B cell (primary cell): ENCODE results near the gene PLEKHA7. TPM values are rescaled to one million over a fixed set of nuclear protein-coding genes. Genes with fewer than 3 reads are reported as not detected.
A peak's percentile ranks its signal among the peaks of the same experiment; 100 is the strongest.

Experiments used
- ATAC-seq: fragments of 200-7000 bp; cut with Tn5 transposase; one replicate; pipeline ENCODE4 v1.10.0; 2021; ENCODE audit warnings: low read depth, mild to moderate bottlenecking, moderate number of reproducible peaks, moderate library complexity
- CTCF ChIA-PET: fragments of 350-600 bp; sonication (Branson Sonifier 250); formaldehyde crosslinking; loops from one replicate; lab custom pipeline; 2021; ENCODE audit warnings: antibody characterized with exemption, inconsistent platforms; lab: Charles Lee
- POLR2A ChIA-PET: fragments of 350-600 bp; sonication (Branson Sonifier 250); formaldehyde crosslinking; loops from one replicate; lab custom pipeline; 2021; ENCODE audit warnings: antibody characterized with exemption; lab: Charles Lee
- DNase-seq: peaks from one replicate; pipeline ENCODE4 v3.0.0; 2013
- H2AFZ ChIP-seq: 2 replicates; pipeline ENCODE4 v1.6.1; 2012; ENCODE audit warnings: mild to moderate bottlenecking, low read depth, low read length; ENCODE audit not compliant: insufficient read depth, poor library complexity, severe bottlenecking
- H3K27ac ChIP-seq, 2 donors: 1 replicate in 1 of 2; 2 replicates in 1 of 2; pipeline ENCODE4 v1.5.1; 2012 to 2013; ENCODE audit warnings: low read length in 2 of 2, mild to moderate bottlenecking in 2 of 2, moderate library complexity in 1 of 2
- H3K27me3 ChIP-seq, 4 experiments: fragments of 200-600 bp in 1 of 4; sonication (generic) in 1 of 4; replicated peaks in 1 of 4; 1 replicate in 2 of 4; 2 replicates in 2 of 4; pipeline versions ENCODE4 v1.6.1 to v1.7.0; 2013 to 2016; ENCODE audit warnings: low read length in 3 of 4, mild to moderate bottlenecking in 2 of 4, mixed read lengths in 1 of 4, moderate library complexity in 1 of 4; ENCODE audit not compliant: insufficient read depth in 4 of 4, control insufficient read depth in 3 of 4; ENCODE audit errors: control extremely low read depth in 1 of 4
- H3K36me3 ChIP-seq, 2 experiments: replicated peaks in 1 of 2; 1 replicate in 1 of 2; 2 replicates in 1 of 2; pipeline versions ENCODE4 v1.6.1 to v1.7.1; 2013; ENCODE audit warnings: low read length in 1 of 2; ENCODE audit not compliant: insufficient read depth in 2 of 2, control insufficient read depth in 1 of 2; ENCODE audit errors: control extremely low read depth in 1 of 2, extremely low read depth in 1 of 2
- H3K4me1 ChIP-seq, 2 donors: fragments of 200-600 bp in 1 of 2; sonication (generic) in 1 of 2; 1 replicate in 1 of 2; 2 replicates in 1 of 2; pipeline versions ENCODE4 v1.5.1 to v1.6.1; 2013 to 2017; ENCODE audit warnings: low read length in 2 of 2; ENCODE audit not compliant: control insufficient read depth in 2 of 2, insufficient read depth in 2 of 2
- H3K4me2 ChIP-seq: replicated peaks from 2 replicates; pipeline ENCODE3; 2012; ENCODE audit warnings: mild to moderate bottlenecking, low read depth, low read length; ENCODE audit not compliant: poor library complexity, severe bottlenecking
- H3K4me3 ChIP-seq, 5 experiments: fragments of 200-600 bp in 1 of 5; sonication (generic) in 1 of 5; 1 replicate in 3 of 5; 2 replicates in 2 of 5; pipeline versions ENCODE4 v1.5.1 to v1.7.0; 2011 to 2016; ENCODE audit warnings: low read length in 4 of 5, mild to moderate bottlenecking in 4 of 5, low read depth in 2 of 5, control low read depth in 1 of 5, moderate library complexity in 1 of 5; ENCODE audit not compliant: insufficient read depth in 1 of 5; ENCODE audit errors: control extremely low read depth in 1 of 5, extremely low read depth in 1 of 5
- H3K79me2 ChIP-seq: fragments of 200-600 bp; sonication (generic); one replicate; pipeline ENCODE4 v1.6.0; 2016; ENCODE audit warnings: low read length; ENCODE audit not compliant: control insufficient read depth, insufficient read depth
- H3K9ac ChIP-seq: fragments of 200-600 bp; sonication (generic); 2 replicates; pipeline ENCODE4 v1.6.1; 2017; ENCODE audit warnings: mild to moderate bottlenecking, low read length, moderate library complexity
- H3K9me3 ChIP-seq, 3 donors: one replicate each; pipeline versions ENCODE4 v1.6.1 to v1.7.1; 2013; ENCODE audit warnings: low read length in 2 of 3; ENCODE audit not compliant: control insufficient read depth in 2 of 3, insufficient read depth in 1 of 3; ENCODE audit errors: control extremely low read depth in 1 of 3
- H4K20me1 ChIP-seq: 2 replicates; pipeline ENCODE4 v1.6.0; 2012; ENCODE audit warnings: mild to moderate bottlenecking, low read length; ENCODE audit not compliant: insufficient read depth, control insufficient read depth, poor library complexity, severe bottlenecking
- H3K27ac Mint-ChIP-seq: one replicate; pipeline ENCODE4 v1.8.0; 2021; ENCODE audit warnings: mixed read lengths
- H3K27me3 Mint-ChIP-seq: one replicate; pipeline ENCODE4 v1.8.0; 2021; ENCODE audit warnings: mixed read lengths
- H3K4me1 Mint-ChIP-seq: one replicate; pipeline ENCODE4 v1.8.0; 2021; ENCODE audit warnings: mixed read lengths
- H3K4me3 Mint-ChIP-seq: one replicate; pipeline ENCODE4 v1.8.0; 2021; ENCODE audit warnings: mixed read lengths
- H3K9me3 Mint-ChIP-seq: one replicate; pipeline ENCODE4 v1.8.0; 2022; ENCODE audit warnings: mixed read lengths; ENCODE audit not compliant: insufficient read depth
- EZH2 ChIP-seq: IDR thresholded peaks from 2 replicates; pipeline ENCODE4 v1.6.1; 2012; ENCODE audit warnings: borderline replicate concordance, low read depth, mild to moderate bottlenecking, moderate library complexity, low read length; ENCODE audit not compliant: insufficient read depth, poor library complexity, severe bottlenecking
- WGBS: methylation state at CpG from one replicate; pipeline ENCODE4 v1.1.5; 2013; ENCODE audit warnings: missing lambda C conversion rate; ENCODE audit not compliant: insufficient coverage; 5-methylcytosine and 5-hydroxymethylcytosine counted together
- intact Hi-C: fragments of 100-400 bp; cut with micrococcal nuclease; formaldehyde crosslinking; loops from one replicate; pipeline ENCODE4 v1.10.0; 2022
- polyA plus RNA-seq: library from polyadenylated mRNA; depleted of rRNA; stranded (reverse); fragments of >200 nt; gene quantifications from 2 replicates; pipeline ENCODE4 v1.2.3, GENCODE V29; 2012
- total RNA-seq, 2 donors: library from RNA; stranded (reverse); fragments of 120-200 nt in 1 of 2; gene quantifications; 1 replicate in 1 of 2; 2 replicates in 1 of 2; pipeline versions ENCODE4 v1.2.3 to v1.2.4, GENCODE V29; 2013 to 2022
- TF ChIP-seq, protein P1 (sequence below): fragments of 200-600 bp; IDR thresholded peaks from one replicate; pipeline ENCODE4 v1.8.0; 2022; ENCODE audit warnings: antibody characterized with exemption, mild to moderate bottlenecking

The PLEKHA7 gene
- total and polyA plus RNA-seq, 2 donors (not counting 1 experiment from before 2014, with no cell fraction given) = 1.7 to 8.2 TPM

GRCh38 chr11:16989554-16989953 lies 24.7 kb downstream of the PLEKHA7 start:
- H3K9ac ChIP-seq = no peak overlapping the region
- Mint-ChIP-seq H3K27ac (no peak overlapping the region), H3K27me3 (no peaks in the 10 kb centered on the region), H3K9me3 (no peaks in the 10 kb centered on the region), H3K4me1 (peaks cover 18% of the 10 kb centered on the region), H3K4me3 (no peak overlapping the region)
- no peaks in the 10 kb centered on the region for H3K36me3 ChIP-seq
- intact Hi-C loops = no loop called here
- H2AFZ ChIP-seq = no peak overlapping the region
- H3K27ac ChIP-seq = no peak overlapping the region
- H4K20me1 ChIP-seq = no peaks in the 10 kb centered on the region
- H3K79me2 ChIP-seq = no peaks in the 10 kb centered on the region
- ATAC-seq (no peak), DNase-seq (no peak)
- 71% methylated on average over 1 of the region's 2 CpGs for WGBS
- H3K4me1 ChIP-seq = peaks cover 11 to 13% of the 10 kb centered on the region in 2 donors
- CTCF ChIA-PET = interaction anchor here (0.7 kb wide), 1 partner anchor 25 kb away, joined by 3 read pairs; no protein-coding TSS in a partner anchor
- no peaks in the 10 kb centered on the region for H3K27me3 ChIP-seq
- no peaks in the 10 kb centered on the region for H3K9me3 ChIP-seq
- no peak overlapping the region for H3K4me2 ChIP-seq
- no peak overlapping the region for H3K4me3 ChIP-seq
- POLR2A ChIA-PET = no interaction called here
- TF ChIP-seq, protein P1, sequence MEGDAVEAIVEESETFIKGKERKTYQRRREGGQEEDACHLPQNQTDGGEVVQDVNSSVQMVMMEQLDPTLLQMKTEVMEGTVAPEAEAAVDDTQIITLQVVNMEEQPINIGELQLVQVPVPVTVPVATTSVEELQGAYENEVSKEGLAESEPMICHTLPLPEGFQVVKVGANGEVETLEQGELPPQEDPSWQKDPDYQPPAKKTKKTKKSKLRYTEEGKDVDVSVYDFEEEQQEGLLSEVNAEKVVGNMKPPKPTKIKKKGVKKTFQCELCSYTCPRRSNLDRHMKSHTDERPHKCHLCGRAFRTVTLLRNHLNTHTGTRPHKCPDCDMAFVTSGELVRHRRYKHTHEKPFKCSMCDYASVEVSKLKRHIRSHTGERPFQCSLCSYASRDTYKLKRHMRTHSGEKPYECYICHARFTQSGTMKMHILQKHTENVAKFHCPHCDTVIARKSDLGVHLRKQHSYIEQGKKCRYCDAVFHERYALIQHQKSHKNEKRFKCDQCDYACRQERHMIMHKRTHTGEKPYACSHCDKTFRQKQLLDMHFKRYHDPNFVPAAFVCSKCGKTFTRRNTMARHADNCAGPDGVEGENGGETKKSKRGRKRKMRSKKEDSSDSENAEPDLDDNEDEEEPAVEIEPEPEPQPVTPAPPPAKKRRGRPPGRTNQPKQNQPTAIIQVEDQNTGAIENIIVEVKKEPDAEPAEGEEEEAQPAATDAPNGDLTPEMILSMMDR = no peak
- TF ChIP-seq EZH2 = no peak

DNA sequence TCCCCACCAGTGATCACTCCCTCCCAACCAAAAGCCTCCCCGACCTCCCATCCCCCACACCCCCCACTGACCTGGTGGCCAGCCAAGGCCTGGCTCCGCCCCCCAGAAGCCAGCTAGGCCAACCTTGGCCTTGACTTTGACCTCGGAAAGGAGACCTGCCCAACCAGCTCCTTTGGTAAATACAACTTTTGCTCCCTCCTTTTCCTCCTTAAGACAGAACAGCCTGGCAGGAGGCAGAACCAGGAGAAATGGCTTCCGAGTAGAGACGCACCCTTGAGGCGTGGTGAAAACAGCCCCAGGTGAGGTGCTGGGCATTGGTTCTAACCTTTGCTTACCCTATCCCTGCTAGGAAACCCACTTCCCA lies 27.0 kb downstream of the PLEKHA7 start:
- ChIA-PET CTCF (interaction anchor here (0.6 kb wide), 1 partner anchor 16 kb away, joined by 3 read pairs; no protein-coding TSS in a partner anchor), POLR2A (no interaction called here)
- Histone ChIP-seq H3K9ac (no peak overlapping the region), H2AFZ (peak overlapping the region; percentile 74), H3K9me3 (no peaks in the 10 kb centered on the region), H3K27ac (no peak overlapping the region), H3K27me3 (no peaks in the 10 kb centered on the region), H3K79me2 (no peaks in the 10 kb centered on the region), H4K20me1 (no peaks in the 10 kb centered on the region), H3K4me3 (no peak overlapping the region), H3K4me1 (peaks cover 11 to 13% of the 10 kb centered on the region in 2 donors), H3K36me3 (no peaks in the 10 kb centered on the region), H3K4me2 (peak overlapping the region; percentile 60)
- WGBS = 86% methylated on average over 5 of the region's 6 CpGs
- H3K27me3 Mint-ChIP-seq = no peaks in the 10 kb centered on the region
- ATAC-seq (no peak), DNase-seq (no peak)
- peaks cover 18% of the 10 kb centered on the region for H3K4me1 Mint-ChIP-seq
- H3K27ac Mint-ChIP-seq = peak overlapping the region; percentile 42
- no peaks in the 10 kb centered on the region for H3K9me3 Mint-ChIP-seq
- H3K4me3 Mint-ChIP-seq = peak overlapping the region; percentile 0
- intact Hi-C loops = no loop called here
- TF ChIP-seq EZH2 = no peak
- TF ChIP-seq, protein P1 = no peak
